GM18498 (cell line): ENCODE data around the gene ASB18.

ENCODE experiments used
- ATAC-seq: cut with Tn5 transposase; IDR thresholded peaks from one replicate; pipeline ENCODE4 v1.9.1; 2021; ENCODE audit warnings: mild to moderate bottlenecking, moderate library complexity; ENCODE audit not compliant: unreplicated experiment

Gene ASB18

GRCh38 chr2:236164925-236165841 lies 99.0 kb downstream of the ASB18 start:
- ATAC-seq = no peak

GRCh38 chr2:236164201-236164924 lies 99.8 kb downstream of the ASB18 start:
- no peak for ATAC-seq

- ATAC-seq = no peak
These were observed 100.6 kb downstream of the ASB18 start for GRCh38 chr2:236163471-236164200.

GRCh38 chr2:236162882-236163470 lies 101.2 kb downstream of the ASB18 start:
- no peak for ATAC-seq

GRCh38 chr2:236162031-236162845 lies 102.0 kb downstream of the ASB18 start:
- no peak for ATAC-seq

GRCh38 chr2:236161531-236161930 lies 102.7 kb downstream of the ASB18 start:
- ATAC-seq = no peak

- ATAC-seq = no peak
These were observed 103.1 kb downstream of the ASB18 start for GRCh38 chr2:236161082-236161462.

GRCh38 chr2:236160366-236161081 lies 103.7 kb downstream of the ASB18 start:
- no peak for ATAC-seq

GRCh38 chr2:236159778-236160170 lies 104.4 kb downstream of the ASB18 start:
- no peak for ATAC-seq

- ATAC-seq = no peak
These were observed 105.0 kb downstream of the ASB18 start for GRCh38 chr2:236158969-236159777.

- ATAC-seq = no peak
These were observed 106.2 kb downstream of the ASB18 start for GRCh38 chr2:236157815-236158498.

GRCh38 chr2:236157366-236157765 lies 106.8 kb downstream of the ASB18 start:
- no peak for ATAC-seq

- ATAC-seq = no peak
These were observed 107.4 kb downstream of the ASB18 start for GRCh38 chr2:236156860-236157194.

GRCh38 chr2:236156095-236156859 lies 107.9 kb downstream of the ASB18 start:
- no peak for ATAC-seq

- no peak for ATAC-seq
These were observed 108.8 kb downstream of the ASB18 start for GRCh38 chr2:236155406-236155805.

- ATAC-seq = no peak
These were observed 117.8 kb downstream of the ASB18 start for GRCh38 chr2:236146436-236146835.

GRCh38 chr2:236143811-236144210 lies 120.4 kb downstream of the ASB18 start:
- ATAC-seq = no peak
